CD4-positive, alpha-beta T cell (primary cell): ENCODE measurements around the gene SH2D7. TPM values are rescaled to one million over a fixed set of nuclear protein-coding genes. Genes with fewer than 3 reads are reported as not detected.

ENCODE experiments used
- ATAC-seq: fragments of 200-7000 bp; cut with Tn5 transposase; one replicate; pipeline ENCODE4 v1.10.0; 2022; ENCODE audit warnings: mild to moderate bottlenecking; ENCODE audit not compliant: poor library complexity
- CTCF ChIA-PET: fragments of 350-600 bp; sonication (Branson Sonifier 250); formaldehyde crosslinking; loops from one replicate; lab custom pipeline; 2021; ENCODE audit warnings: antibody characterized with exemption, inconsistent platforms; lab: Charles Lee
- POLR2A ChIA-PET: fragments of 350-600 bp; sonication (Branson Sonifier 250); formaldehyde crosslinking; loops from one replicate; lab custom pipeline; 2021; ENCODE audit warnings: antibody characterized with exemption, inconsistent platforms; lab: Charles Lee
- DNase-seq, 14 experiments: peaks; one replicate each; pipeline ENCODE4 v3.0.0-alpha.2; 2013 to 2020; ENCODE audit warnings: mixed read lengths in 2 of 14
- H3K27ac ChIP-seq, 2 donors: one replicate each; pipeline versions ENCODE4 v1.5.1 to v1.7.0; 2013; ENCODE audit warnings: low read length in 2 of 2, low read depth in 1 of 2, mild to moderate bottlenecking in 1 of 2
- H3K27me3 ChIP-seq, 2 experiments: 1 replicate in 1 of 2; 2 replicates in 1 of 2; pipeline versions ENCODE4 v1.6.1 to v1.7.0; 2013; ENCODE audit warnings: low read length in 2 of 2, control low read depth in 1 of 2, mild to moderate bottlenecking in 1 of 2, moderate library complexity in 1 of 2; ENCODE audit not compliant: insufficient read depth in 2 of 2, control insufficient read depth in 1 of 2
- H3K36me3 ChIP-seq: one replicate; pipeline ENCODE4 v1.6.1; 2013; ENCODE audit warnings: low read length, control low read depth; ENCODE audit not compliant: insufficient read depth
- H3K4me1 ChIP-seq: one replicate; pipeline ENCODE4 v1.6.1; 2013; ENCODE audit warnings: low read length, control low read depth; ENCODE audit not compliant: insufficient read depth
- H3K4me3 ChIP-seq: one replicate; pipeline ENCODE4 v1.5.1; 2013; ENCODE audit warnings: mild to moderate bottlenecking, low read length, moderate library complexity
- H3K9me3 ChIP-seq, 2 experiments: 1 replicate in 1 of 2; 2 replicates in 1 of 2; pipeline versions ENCODE4 v1.6.1 to v1.7.0; 2013; ENCODE audit warnings: low read length in 2 of 2, mild to moderate bottlenecking in 2 of 2, control low read depth in 1 of 2, moderate library complexity in 1 of 2; ENCODE audit not compliant: control insufficient read depth in 1 of 2, insufficient read depth in 1 of 2
- H3K27ac Mint-ChIP-seq: one replicate; pipeline ENCODE4 v1.8.0; 2020; ENCODE audit warnings: mixed read lengths
- H3K27me3 Mint-ChIP-seq: one replicate; pipeline ENCODE4 v1.8.0; 2021; ENCODE audit warnings: mixed read lengths
- H3K36me3 Mint-ChIP-seq: one replicate; pipeline ENCODE4 v1.8.0; 2021; ENCODE audit warnings: low read depth, mixed read lengths
- H3K4me1 Mint-ChIP-seq: one replicate; pipeline ENCODE4 v1.8.0; 2021; ENCODE audit warnings: low read depth, mixed read lengths
- H3K4me3 Mint-ChIP-seq: one replicate; pipeline ENCODE4 v1.8.0; 2020; ENCODE audit warnings: mild to moderate bottlenecking, mixed read lengths
- H3K9me3 Mint-ChIP-seq: one replicate; pipeline ENCODE4 v1.8.0; 2020; ENCODE audit warnings: mixed read lengths
- intact Hi-C, 2 experiments: fragments of 100-400 bp; cut with DNase I in 1 of 2; cut with micrococcal nuclease in 1 of 2; formaldehyde crosslinking; loops; one replicate each; pipeline versions ENCODE4 v1.15.1 to v1.9.0; 2023 to 2025; cut with DNase I, micrococcal nuclease
- total RNA-seq, 174 experiments: library from RNA in 2 of 174; stranded (reverse) in 2 of 174; gene quantifications; one replicate each; pipeline ENCODE4 v1.2.3 and lab custom pipeline; 2021 to 2026
- TF ChIP-seq, protein P1 (sequence below): fragments of 200-600 bp; IDR thresholded peaks from one replicate; pipeline ENCODE4 v1.8.0; 2022; ENCODE audit warnings: antibody characterized with exemption, mild to moderate bottlenecking

The SH2D7 gene
- total RNA-seq, 2 experiments from 2014 or later, result not detected

DNA sequence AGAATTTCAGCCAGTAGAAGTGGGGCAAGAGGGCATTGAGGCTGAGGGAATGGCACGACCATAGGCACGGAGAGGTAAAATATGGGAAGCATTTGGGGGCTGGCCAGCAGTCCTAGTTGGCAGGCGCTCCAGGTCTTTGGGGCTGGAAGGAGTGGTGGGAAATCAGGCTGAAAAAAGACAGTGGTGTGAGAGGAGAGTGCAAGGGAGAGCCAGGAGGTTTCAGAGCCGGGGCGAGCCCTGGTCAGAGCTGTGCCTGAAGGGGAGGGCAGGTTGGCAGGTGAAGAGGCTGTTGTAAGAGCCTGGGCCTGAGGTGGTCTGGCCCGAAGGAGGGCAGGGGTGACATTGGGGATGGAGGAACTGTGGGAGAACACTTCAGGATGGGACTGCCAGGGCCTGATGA lies 55.2 kb downstream of the SH2D7 start:
- peaks cover 12% of the 10 kb centered on the region for H3K36me3 Mint-ChIP-seq
- no peaks in the 10 kb centered on the region for H3K27me3 Mint-ChIP-seq
- peaks cover 36% of the 10 kb centered on the region for H3K4me1 Mint-ChIP-seq
- Histone ChIP-seq H3K27me3 (no peaks in the 10 kb centered on the region), H3K27ac (no peak overlapping the region), H3K9me3 (no peaks in the 10 kb centered on the region), H3K4me3 (no peak overlapping the region), H3K36me3 (no peaks in the 10 kb centered on the region), H3K4me1 (peaks cover 24% of the 10 kb centered on the region)
- H3K27ac Mint-ChIP-seq, result peak overlapping the region; percentile 91
- H3K9me3 Mint-ChIP-seq, result no peaks in the 10 kb centered on the region
- ATAC-seq, result no peak
- ChIA-PET POLR2A (interaction anchor here (2.8 kb wide), 1 partner anchor 290 kb away, joined by 8 read pairs; the partner anchor contains the start of gene IREB2), CTCF (interaction anchor here (1.2 to 1.5 kb wide), 2 partner anchors 17 to 39 kb away, joined by 5 to 7 read pairs; partner anchors contain the start of gene CIB2)
- peak overlapping the region; percentile 97 for H3K4me3 Mint-ChIP-seq
- TF ChIP-seq, protein P1, sequence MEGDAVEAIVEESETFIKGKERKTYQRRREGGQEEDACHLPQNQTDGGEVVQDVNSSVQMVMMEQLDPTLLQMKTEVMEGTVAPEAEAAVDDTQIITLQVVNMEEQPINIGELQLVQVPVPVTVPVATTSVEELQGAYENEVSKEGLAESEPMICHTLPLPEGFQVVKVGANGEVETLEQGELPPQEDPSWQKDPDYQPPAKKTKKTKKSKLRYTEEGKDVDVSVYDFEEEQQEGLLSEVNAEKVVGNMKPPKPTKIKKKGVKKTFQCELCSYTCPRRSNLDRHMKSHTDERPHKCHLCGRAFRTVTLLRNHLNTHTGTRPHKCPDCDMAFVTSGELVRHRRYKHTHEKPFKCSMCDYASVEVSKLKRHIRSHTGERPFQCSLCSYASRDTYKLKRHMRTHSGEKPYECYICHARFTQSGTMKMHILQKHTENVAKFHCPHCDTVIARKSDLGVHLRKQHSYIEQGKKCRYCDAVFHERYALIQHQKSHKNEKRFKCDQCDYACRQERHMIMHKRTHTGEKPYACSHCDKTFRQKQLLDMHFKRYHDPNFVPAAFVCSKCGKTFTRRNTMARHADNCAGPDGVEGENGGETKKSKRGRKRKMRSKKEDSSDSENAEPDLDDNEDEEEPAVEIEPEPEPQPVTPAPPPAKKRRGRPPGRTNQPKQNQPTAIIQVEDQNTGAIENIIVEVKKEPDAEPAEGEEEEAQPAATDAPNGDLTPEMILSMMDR, result no peak
- no peak for DNase-seq
- intact Hi-C loops, result loop anchor here in 1 of 2 experiments (5.0 to 10.0 kb wide), 3 partner anchors 150 to 723 kb away; partner anchors contain the start of genes HMG20A, IREB2, PEAK1 and SKIC8

DNA sequence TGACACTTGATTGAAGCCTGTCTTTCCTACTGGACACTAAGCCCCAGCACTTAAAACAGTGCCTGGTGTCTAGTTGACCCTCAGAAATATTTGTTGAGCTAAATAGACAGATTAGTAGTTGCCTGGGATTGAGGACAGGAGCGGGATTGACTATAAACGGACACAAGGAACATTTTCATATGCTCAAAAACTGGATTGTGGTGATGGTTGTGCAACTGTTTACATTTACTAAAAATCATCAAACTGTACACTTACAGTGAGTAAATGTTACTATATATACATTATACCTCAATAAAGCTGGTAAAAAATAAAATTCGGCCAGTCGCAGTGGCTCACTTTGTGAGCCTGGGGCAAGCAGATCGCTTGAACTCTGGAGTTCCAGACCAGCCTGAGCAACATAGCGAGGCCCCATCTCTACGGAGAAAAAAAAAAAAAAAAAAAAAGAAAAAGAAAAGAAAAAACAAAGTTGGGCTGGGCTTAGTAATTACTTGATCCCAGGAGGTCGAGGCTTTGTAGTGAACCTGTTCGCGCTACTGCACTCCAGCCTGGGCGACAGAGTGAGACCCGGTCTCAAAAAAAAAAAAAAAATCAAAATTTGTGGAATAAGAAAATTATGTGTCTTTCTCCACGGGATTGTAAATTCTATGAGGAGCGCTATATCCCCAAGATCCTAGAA lies 56.2 kb downstream of the SH2D7 start:
- Mint-ChIP-seq H3K36me3 (peaks cover 14% of the 10 kb centered on the region), H3K27me3 (no peaks in the 10 kb centered on the region), H3K4me1 (peaks cover 45% of the 10 kb centered on the region), H3K9me3 (no peaks in the 10 kb centered on the region), H3K4me3 (peak overlapping the region; percentile 97), H3K27ac (peak overlapping the region; percentile 91)
- POLR2A ChIA-PET, result interaction anchor here (0.6 to 2.8 kb wide), 8 partner anchors 14 to 289 kb away, joined by 3 to 27 read pairs (median 4); partner anchors contain the start of genes CIB2, IREB2 and SKIC8
- Histone ChIP-seq H3K36me3 (peaks cover 4% of the 10 kb centered on the region), H3K27me3 (no peaks in the 10 kb centered on the region), H3K4me1 (peaks cover 24% of the 10 kb centered on the region), H3K9me3 (no peaks in the 10 kb centered on the region), H3K27ac (peak overlapping the region in 1 of 2 donors; percentile 29), H3K4me3 (peak overlapping the region; percentile 57)
- ATAC-seq (peak; percentile 8), DNase-seq (no peak)
- intact Hi-C loops, result loop anchor here (1.0 to 10.0 kb wide), 4 partner anchors 17 to 724 kb away; partner anchors contain the start of genes CIB2 (in 2 of the 2), HMG20A (in 1 of the 2), IREB2 (in 1 of the 2) and PEAK1 (in 1 of the 2)
- CTCF ChIA-PET, result interaction anchor here (0.7 to 1.6 kb wide), 6 partner anchors 17 to 609 kb away, joined by 3 to 7 read pairs (median 5); partner anchors contain the start of gene CIB2
- TF ChIP-seq, protein P1, result no peak

DNA sequence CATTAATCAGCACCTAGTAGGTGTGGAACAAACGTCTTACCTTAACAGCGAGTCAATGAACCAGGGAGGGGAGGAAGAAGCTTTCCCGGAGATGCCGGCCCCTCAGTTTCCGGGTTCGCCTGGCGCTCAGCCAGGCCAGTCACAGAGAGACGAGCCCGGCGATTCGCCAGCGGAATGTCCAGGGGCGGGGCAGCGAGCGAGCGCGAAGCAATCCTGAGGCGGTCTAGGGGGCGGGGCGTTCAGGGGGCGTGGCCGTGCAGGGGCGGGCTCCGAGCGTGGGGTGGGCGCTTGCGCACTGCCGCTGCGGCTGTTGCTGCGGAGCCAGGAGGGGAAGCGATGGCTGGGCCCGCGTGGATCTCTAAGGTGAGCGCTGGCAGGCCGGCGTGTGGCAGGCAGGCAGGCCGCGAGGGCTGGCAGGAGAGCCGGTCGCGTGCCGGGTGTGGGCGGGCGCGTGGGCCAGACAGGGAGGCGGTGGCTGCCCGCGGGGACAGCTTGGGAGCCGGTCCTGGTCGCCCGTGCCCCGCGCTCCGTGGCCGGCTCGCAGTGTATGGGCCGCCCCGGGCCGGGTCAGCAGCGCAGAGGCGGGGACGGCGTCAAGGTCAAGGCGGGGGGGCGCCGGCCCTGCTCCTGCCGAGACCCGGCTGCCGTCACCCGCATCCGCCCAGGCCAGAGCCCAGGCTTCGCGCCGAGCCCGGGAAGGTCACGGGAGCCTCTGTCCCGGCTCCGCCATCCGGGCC lies 56.9 kb downstream of the SH2D7 start, which contains the start of gene IDH3A:
TSS of gene IDH3A (plus strand) at position 295 of the 737 bp plus-strand sequence. CDS start at position 337, 42 bp downstream.
- peaks cover 14% of the 10 kb centered on the region for H3K36me3 Mint-ChIP-seq
- Histone ChIP-seq H3K27ac (peak within 1 kb of the TSS in 1 of 2 donors; percentile 29), H3K4me3 (peak within 1 kb of the TSS; percentile 69), H3K36me3 (peaks cover 4% of the 10 kb centered on the region), H3K9me3 (no peaks in the 10 kb centered on the region), H3K4me1 (peaks cover 27% of the 10 kb centered on the region), H3K27me3 (no peaks in the 10 kb centered on the region)
- intact Hi-C loops, result loop anchor here (1.0 to 10.0 kb wide), 4 partner anchors 18 to 724 kb away; partner anchors contain the start of genes CIB2 (in 1 of the 2), HMG20A (in 1 of the 2), IREB2 (in 1 of the 2) and PEAK1 (in 1 of the 2)
- peak within 1 kb of the TSS; percentile 97 for H3K4me3 Mint-ChIP-seq
- TF ChIP-seq, protein P1, result no peak
- H3K4me1 Mint-ChIP-seq, result peaks cover 45% of the 10 kb centered on the region
- peak; percentile 94 for ATAC-seq
- no peaks in the 10 kb centered on the region for H3K9me3 Mint-ChIP-seq
- ChIA-PET CTCF (interaction anchor here (0.7 to 1.6 kb wide), 6 partner anchors 10 to 608 kb away, joined by 3 to 7 read pairs (median 3); partner anchors contain the start of gene CIB2), POLR2A (interaction anchor here (0.6 to 2.8 kb wide), 11 partner anchors 9 to 289 kb away, joined by 3 to 27 read pairs (median 4); partner anchors contain the start of genes CIB2, IREB2 and SKIC8)
- H3K27me3 Mint-ChIP-seq, result no peaks in the 10 kb centered on the region
- DNase-seq, result peak; percentile 99 to 100 (median 100)
- H3K27ac Mint-ChIP-seq, result peak within 1 kb of the TSS; percentile 91
